Erythroblast (primary cell): ENCODE data around the gene NR2E1.

Experiments
- DNase-seq, 2 experiments: peaks; one replicate each; lab custom pipeline; 2025; lab: John Stamatoyannopoulos, UW
- GATA1 ChIP-seq: IDR thresholded peaks from 2 replicates; pipeline ENCODE4 v1.6.1; 2011; ENCODE audit warnings: low read depth, mild to moderate bottlenecking, control low read depth, low read length, moderate library complexity
- POLR2A ChIP-seq: IDR thresholded peaks from 2 replicates; pipeline ENCODE4 v1.6.1; 2011; ENCODE audit warnings: mild to moderate bottlenecking, low read length

Gene NR2E1

DNA sequence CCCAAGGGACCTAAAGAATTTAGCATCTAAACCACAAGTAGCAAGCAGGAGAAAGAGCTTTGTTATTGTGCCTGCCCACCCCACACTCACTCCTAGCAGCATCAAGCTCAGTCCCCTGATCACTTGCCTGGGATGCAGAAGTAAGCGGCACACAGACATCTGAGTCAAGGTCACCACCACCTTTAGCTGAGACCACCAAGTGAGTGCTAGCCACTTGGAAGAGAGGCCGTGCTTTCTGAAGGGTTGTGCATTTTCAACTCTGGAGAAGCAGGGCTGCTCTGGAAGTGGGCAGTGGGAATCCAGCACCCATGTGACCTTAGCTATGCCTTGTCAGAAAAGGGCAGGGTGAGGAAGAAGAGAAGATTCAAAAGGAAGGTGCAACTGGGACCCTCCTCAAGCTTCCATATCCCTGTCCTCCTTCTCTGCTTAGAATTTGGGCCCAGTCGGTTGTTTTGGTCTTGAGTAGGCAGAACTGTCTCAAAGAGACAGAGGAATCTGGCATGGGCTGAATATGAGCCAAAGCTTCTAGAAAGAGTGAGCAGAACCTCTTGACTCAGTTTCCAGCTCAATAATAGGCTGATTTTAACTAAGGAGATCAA lies 6.2 kb downstream of the NR2E1 start:
- DNase-seq, result no peak
- no peak for TF ChIP-seq POLR2A
- TF ChIP-seq GATA1, result no peak

DNA sequence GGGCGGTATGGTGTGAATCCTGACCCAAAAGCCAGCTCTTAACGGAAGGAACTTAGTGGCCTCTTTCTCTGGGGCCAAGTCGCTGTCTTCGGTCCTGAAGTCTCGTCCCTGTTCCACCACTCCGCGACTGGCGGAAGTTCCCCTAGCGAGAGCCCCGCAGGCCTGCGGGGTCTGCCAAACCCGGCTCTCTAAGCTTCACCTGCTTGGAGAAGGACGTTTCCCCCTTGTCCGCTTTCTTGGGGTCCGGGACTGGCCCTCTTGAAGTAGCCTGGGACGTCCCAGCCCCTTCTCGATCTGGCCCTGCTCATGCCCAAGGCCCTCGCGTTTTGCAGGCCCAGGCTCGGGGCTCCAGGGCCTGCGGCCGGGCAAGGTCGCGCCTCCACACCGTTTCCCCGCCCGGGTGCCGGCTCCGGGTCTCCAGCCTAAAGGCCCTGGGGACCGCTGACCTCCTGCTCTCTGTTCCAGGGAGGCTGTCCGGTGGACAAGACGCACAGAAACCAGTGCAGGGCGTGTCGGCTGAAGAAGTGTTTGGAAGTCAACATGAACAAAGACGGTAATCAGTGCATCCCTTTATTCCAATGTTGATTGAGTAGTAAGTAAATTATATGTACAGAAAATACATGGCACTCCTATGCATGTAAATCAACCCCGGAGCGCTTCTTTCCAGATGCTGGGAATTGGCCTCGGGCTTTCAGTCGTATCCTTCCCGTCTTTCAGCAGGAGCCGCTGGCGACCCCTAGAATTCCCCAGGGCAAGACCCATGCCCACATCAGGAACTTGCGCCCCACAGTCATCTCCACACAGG lies 8.8 kb downstream of the NR2E1 start:
- no peak for TF ChIP-seq POLR2A
- no peak for TF ChIP-seq GATA1
- DNase-seq, result peak; percentile 39 to 59

GRCh38 chr6:108175176-108175591 lies 9.4 kb downstream of the NR2E1 start:
- no peak for TF ChIP-seq POLR2A
- TF ChIP-seq GATA1, result no peak
- DNase-seq, result no peak

- TF ChIP-seq POLR2A (no peak), GATA1 (no peak)
- peak; percentile 47 to 55 for DNase-seq
Measured at GRCh38 chr6:108175592-108176279, 9.9 kb downstream of the NR2E1 start.

GRCh38 chr6:108176281-108177089 lies 10.7 kb downstream of the NR2E1 start:
- DNase-seq, result no peak
- TF ChIP-seq POLR2A (no peak), GATA1 (no peak)

GRCh38 chr6:108179741-108180140 lies 13.9 kb downstream of the NR2E1 start:
- DNase-seq, result no peak
- TF ChIP-seq GATA1 (no peak), POLR2A (no peak)

- DNase-seq, result no peak
- TF ChIP-seq GATA1 (no peak), POLR2A (no peak)
Measured at GRCh38 chr6:108180266-108180665, 14.4 kb downstream of the NR2E1 start.

DNA sequence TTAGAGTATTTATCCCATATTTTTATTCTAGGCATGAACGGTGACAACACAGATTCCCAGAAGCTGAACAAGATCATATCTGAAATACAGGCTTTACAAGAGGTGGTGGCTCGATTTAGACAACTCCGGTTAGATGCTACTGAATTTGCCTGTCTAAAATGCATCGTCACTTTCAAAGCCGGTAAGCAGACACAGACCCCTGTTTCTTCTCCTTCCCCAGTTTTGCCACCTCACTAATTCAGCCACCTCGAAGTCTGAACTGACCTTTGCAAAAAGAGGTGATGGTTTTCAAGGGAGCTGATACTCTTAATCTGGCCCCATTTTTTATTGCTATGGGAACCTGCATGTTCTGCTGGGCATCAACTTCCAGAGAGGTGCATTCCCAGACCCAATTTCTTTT lies 15.0 kb downstream of the NR2E1 start:
- no peak for DNase-seq
- TF ChIP-seq POLR2A, result no peak
- TF ChIP-seq GATA1, result no peak

GRCh38 chr6:108186226-108186625 lies 20.4 kb downstream of the NR2E1 start:
- DNase-seq, result no peak
- TF ChIP-seq POLR2A (no peak), GATA1 (no peak)

GRCh38 chr6:108187519-108187918 lies 21.7 kb downstream of the NR2E1 start:
- DNase-seq, result no peak
- TF ChIP-seq GATA1 (no peak), POLR2A (no peak)

- no peak for TF ChIP-seq POLR2A
- TF ChIP-seq GATA1, result no peak
- no peak for DNase-seq
Measured at GRCh38 chr6:108193131-108193530, 27.3 kb downstream of the NR2E1 start.

GRCh38 chr6:108193835-108194234 lies 28.0 kb downstream of the NR2E1 start:
- no peak for DNase-seq
- TF ChIP-seq POLR2A (no peak), GATA1 (no peak)

- no peak for DNase-seq
- TF ChIP-seq GATA1 (no peak), POLR2A (no peak)
Measured at GRCh38 chr6:108194503-108194902, 28.7 kb downstream of the NR2E1 start.
